Skeletal muscle cell (primary cell): ENCODE measurements around the gene CD3E.

Experiments used
- DNase-seq: peaks from one replicate; pipeline ENCODE4 v3.0.0-alpha.2; 2010; ENCODE audit warnings: low read depth
- H3K4me3 ChIP-seq: 2 replicates; pipeline ENCODE4 v1.5.1; 2011; ENCODE audit warnings: low read depth, mild to moderate bottlenecking, control low read depth, low read length, moderate library complexity

CD3E gene

DNA sequence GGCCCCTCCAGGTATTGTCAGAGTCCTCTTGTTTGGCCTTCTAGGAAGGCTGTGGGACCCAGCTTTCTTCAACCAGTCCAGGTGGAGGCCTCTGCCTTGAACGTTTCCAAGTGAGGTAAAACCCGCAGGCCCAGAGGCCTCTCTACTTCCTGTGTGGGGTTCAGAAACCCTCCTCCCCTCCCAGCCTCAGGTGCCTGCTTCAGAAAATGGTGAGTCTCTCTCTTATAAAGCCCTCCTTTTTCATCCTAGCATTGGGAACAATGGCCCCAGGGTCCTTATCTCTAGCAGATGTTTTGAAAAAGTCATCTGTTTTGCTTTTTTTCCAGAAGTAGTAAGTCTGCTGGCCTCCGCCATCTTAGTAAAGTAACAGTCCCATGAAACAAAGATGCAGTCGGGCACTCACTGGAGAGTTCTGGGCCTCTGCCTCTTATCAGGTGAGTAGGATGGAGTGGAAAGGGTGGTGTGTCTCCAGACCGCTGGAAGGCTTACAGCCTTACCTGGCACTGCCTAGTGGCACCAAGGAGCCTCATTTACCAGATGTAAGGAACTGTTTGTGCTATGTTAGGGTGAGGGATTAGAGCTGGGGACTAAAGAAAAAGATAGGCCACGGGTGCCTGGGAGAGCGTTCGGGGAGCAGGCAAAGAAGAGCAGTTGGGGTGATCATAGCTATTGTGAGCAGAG is at the start of gene CD3E:
Gene CD3E, plus strand, starts transcription at position 163 of the 681 bp plus-strand sequence. Its CDS starts 223 bp downstream, at position 386.
- no peak within 1 kb of the TSS for H3K4me3 ChIP-seq
- no peak for DNase-seq

DNA sequence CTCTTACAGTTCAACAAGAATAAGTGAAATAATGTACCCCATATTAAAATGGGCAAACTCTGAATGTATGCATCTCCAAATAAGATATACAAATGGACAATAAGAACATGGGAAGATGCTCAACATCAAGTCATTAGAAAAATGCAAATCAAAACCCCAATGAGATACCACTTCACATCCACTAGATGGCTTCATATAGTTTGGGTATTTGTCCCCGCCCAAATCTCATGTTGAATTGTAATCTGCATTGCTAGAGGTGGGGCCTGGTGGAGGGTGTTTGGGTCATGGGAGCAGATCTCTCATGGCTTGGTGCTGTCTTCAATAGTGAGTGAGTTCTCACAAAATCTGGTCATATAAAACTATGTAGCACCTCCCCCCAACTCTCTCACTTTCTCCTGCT is 46.1 kb upstream of the CD3E start:
- no peak overlapping the region for H3K4me3 ChIP-seq
- no peak for DNase-seq

DNA sequence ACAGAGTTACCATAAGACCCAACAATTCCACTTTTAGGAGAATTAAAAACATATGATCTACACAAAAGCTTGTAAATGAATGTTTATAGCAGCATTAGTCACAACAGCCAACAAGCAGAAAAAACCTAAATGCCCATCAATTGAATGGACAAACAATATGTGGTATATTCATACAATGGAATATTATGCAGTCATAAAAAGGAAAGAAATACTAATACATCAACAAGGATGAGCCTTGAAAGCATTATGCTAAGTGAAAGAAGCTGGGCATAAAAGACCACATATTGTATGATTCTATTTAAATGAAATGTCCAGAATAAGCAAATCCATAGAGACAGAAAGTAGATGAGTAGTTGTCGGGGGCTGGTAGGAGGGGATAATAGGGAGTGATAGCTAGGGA is 45.4 kb upstream of the CD3E start:
- DNase-seq, result no peak
- no peak overlapping the region for H3K4me3 ChIP-seq

DNA sequence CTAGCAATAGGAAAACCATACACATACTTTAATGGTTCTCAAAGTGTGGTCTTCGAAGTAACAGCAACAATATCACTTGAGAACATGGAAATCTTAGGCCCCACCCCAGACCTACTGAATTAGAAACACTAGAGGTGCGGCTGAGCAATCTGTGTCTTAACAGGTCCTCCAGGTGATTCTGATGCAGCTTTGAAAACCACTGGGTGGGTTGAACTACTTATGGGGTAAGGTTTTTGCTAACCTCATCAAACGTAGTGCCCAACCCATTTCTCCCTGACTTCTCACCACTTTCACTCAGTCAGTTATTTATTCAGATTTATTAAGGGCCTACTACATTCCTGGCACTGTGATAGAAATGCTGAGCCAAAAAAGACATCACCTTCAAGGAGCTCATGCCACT is 44.2 kb upstream of the CD3E start:
- no peak overlapping the region for H3K4me3 ChIP-seq
- no peak for DNase-seq

DNA sequence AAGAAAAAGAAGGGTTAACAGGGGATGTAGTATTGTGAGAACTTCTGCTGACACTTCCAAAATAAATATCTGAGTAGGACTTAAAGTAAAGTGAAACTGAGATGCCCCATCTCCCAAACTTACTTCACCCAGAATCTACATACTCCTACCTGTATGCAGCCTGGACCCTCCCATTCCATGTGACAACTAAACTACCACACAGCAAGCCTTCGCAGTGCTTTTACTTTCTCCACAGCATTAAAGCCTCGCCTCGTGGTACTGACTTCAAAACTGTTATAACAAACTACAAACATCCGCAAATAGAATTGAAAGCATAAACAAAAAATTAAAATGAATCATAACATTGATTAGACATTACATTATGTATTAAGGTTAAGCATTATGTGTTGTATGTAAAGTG is 41.4 kb upstream of the CD3E start:
- no peak overlapping the region for H3K4me3 ChIP-seq
- DNase-seq, result no peak

DNA sequence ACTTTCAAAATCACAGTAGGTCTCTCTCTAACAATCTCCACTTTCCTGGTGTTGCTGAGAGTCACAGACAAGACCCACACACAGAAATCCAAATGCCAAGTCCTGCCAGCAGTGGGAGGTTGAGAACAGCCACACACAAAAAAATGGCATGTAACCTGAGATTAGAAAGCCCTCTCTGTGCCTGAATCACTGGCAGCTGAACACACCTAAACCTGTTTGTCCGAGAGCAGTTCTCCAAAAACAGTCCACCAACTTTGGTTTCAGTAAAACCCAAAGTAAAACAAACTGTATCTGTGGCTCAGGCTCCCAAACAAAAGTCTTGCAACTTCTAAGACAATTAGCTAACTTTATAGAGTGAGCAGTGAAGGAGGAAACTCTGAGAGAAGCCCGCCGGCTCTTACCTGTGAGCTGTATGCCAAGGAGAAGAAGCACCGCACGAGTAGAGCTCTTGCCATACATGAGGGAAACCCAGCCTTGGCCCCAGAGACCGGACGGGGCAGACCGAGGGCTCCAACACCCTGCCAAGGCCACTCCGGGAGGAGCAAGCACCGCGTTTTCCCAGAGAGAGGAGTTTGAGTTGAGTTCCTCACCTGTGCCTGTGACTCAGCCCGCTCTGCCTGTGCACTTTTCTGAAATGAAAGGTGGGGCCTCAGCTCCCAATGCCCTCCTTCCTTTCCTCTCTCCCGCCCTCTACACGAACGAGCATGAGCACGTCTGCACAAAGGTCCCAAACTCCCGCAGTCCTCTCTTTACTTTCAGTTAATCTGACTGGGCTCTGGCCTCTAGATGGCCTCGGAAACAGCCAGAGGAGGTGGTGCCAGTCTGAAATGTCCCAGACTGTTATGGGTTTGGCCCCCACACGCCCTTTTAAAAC is 40.6 kb upstream of the CD3E start, which contains the start of gene MPZL2:
Gene MPZL2, minus strand, starts transcription at position 603 of the 874 bp plus-strand sequence. Its CDS starts 144 bp downstream, at position 459.
- H3K4me3 ChIP-seq, result no peak within 1 kb of the TSS
- no peak for DNase-seq

DNA sequence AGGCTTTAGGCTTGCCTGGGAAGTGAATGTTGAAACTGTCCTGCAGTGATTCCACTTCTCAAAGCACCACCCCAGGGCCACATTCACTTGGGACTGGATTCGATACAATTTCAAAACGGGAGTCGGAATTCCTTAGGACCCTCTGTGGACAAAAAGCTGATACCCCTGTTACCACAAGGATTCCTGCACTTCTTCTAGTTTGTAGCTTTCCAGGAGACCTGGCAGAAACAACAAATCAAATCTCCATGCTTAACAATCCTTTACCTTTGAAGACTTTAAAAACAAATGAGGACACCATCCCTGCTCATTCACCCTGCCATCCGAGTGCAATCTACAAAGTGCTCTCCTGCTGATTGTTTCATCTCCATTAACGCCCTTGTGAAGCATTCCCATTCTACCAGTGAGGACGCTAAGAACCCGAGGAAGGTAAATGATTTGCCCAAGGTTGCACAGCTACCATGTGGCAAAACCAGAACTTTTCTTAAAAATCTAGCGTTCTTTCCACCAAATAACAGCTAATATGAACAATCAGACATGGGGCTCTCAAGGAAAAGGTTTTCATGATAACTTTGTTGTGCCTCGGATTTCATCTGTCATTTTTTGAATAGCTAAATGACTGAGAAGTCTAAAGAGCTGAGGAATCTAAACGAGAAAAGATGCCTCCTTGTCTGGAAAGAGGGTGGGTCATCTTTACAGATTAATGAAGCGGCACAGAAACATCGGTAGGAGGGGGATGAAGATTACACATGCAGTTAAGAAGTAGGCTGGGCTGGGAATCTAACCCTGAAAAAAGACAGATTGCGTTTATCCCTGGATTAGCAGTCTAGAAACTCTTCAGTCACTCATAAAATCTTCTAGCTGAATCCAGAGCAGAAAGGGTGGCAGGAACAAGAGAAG is 39.7 kb upstream of the CD3E start:
- no peak overlapping the region for H3K4me3 ChIP-seq
- no peak for DNase-seq

DNA sequence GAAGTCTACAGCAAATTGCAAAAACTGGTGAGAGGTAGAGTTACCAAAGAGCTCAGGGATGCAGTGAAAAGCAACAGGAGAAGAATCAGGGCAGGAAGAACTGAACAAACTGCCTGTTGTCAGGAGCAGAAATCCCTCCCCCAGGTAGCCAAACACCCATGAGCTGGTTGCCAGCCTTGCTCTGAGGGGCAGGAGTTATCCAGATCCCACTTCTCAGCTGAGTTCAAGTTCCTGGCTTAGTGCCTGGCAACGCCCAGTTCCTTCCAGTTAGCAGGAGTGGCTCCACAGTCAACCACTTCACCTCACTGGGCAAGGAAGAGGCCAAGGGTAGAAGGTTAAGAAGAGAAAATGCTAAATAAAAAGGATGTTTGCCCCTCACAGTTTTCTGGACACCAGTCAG is 38.6 kb upstream of the CD3E start:
- no peak for DNase-seq
- no peak overlapping the region for H3K4me3 ChIP-seq

DNA sequence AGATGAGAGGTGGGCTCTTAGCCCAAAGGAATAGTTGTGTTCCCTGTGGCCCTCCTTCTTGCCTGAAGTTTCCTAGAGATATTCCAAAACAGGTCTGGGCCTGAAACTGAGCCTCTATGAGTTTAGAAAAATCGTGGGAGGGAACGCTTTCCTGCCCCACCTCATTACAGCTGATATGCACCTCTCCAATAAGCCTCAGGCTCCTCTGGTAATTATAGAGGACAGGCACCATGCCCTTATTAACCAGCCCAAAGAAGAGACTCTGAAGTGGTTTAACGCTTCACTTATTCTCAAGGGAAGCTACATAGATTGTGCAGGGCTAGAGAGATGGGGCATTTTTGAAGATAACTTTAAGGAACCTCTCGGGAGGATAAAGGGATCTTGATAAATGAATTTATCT is 37.0 kb upstream of the CD3E start:
- no peak for DNase-seq
- no peak overlapping the region for H3K4me3 ChIP-seq

DNA sequence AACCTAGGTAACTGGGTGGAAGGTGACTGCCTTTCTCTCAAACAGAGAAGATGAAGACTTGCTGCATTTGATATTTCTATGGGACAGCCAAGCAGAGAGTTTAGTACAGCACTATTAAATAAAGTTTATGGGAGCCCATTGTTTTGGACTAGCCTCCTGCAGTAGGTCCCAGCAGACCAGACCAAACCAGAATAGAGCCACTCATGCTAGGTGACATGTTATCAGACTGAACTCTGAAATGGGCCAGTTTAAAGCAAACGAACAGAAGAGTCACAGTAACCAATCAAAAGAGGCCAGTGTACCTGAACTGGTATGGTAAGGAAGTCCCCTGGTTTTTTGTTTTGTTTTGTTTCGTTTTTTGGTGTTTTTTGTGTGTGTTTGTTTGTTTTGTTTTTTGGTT is 32.5 kb upstream of the CD3E start:
- no peak for DNase-seq
- H3K4me3 ChIP-seq, result no peak overlapping the region

DNA sequence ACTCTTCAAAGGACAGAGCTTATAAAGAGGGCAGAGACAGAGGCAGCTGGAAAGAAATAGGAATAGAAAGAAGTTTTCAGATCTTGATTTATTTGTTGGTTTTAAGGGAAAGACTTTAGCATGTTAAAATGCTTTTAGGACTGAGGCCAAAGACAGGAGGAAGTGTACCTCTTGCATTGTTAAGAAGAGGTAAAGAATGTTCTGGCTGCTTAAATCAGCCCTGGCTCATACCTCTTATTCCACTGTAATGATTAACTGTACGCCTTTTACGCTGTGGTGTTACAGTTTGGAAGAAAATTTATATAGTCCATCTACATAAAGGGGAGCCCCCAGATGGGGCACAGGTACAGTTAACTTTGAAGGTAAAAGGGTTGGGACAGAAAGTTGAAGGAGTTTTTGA is 30.3 kb upstream of the CD3E start:
- no peak overlapping the region for H3K4me3 ChIP-seq
- DNase-seq, result no peak

DNA sequence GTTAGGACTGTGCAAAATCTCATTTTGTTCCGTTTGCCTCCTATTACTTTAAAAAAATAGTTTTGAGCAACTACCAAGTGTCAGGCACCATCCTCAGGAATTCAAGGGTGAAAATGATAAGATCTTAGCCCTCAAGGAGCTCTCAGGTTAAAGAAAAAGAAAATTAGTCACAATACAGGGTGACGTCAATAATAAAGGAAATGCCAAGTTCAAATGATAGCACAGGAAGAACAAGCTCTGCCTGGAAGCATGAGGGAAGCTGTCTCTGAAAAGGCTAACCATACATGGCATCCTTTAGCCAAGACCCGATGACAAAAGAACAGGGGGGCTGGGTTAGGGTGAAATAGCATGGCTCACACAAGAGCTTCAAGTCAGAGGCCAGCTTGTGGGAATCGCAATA is 29.4 kb upstream of the CD3E start:
- DNase-seq, result no peak
- H3K4me3 ChIP-seq, result no peak overlapping the region

DNA sequence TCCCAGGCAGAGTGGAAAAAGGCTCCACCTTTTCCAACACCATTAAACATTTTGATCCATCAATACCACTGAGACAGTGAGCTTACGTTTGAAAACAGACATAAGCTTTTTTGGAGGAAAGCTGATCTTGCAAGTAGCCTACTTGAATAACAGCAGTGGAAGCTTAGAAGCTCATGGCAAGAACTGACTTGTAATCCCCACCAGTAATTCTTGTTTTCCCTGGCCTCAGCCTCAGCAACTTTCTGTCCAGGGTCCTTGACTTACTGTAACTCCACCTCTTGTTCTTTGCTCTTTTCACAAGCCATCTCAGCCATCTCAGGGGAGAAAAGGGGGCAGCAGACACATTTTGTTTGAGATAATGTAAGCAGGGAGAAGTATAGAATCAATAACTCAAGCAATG is 28.1 kb upstream of the CD3E start:
- no peak for DNase-seq
- H3K4me3 ChIP-seq, result no peak overlapping the region

DNA sequence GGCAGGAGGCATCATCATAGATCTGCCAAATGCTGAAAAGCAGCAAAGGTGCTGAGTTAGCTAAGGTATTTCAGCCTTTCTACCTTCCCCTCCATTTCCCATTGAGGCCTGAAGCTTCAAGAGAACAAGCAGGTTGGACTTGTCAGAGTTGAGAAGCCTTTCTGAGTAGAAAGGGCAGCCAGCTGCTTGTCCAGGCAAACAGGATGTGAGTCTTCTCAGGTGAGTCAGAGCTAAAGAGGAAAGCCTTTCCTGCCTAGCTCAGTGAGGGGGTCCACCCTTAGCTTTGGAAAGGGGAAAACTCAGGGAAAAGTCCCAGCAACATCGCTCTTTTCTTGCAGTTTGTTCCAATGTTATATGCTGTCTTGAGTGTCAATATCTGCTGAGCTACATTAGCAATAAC is 27.2 kb upstream of the CD3E start:
- no peak overlapping the region for H3K4me3 ChIP-seq
- DNase-seq, result no peak

DNA sequence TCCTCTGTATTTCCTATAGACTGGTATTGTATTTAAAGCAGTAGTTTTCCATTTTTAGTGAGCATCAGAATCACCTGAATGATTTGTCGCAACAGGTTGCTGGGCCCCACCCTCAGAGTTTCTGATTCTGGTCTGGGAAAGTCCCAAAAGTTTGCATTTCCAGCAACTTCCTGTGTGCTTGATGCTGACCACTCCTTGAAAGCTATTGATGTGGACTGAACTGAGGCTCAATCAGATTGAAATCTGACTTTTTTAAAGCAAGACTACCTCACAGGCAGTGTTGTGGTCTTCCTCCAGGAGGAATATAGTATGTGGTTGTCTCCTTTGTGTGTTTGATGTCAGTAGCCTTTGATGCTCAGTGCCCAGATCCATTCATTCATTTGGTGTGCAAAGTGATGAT is 23.2 kb upstream of the CD3E start:
- no peak for DNase-seq
- no peak overlapping the region for H3K4me3 ChIP-seq

DNA sequence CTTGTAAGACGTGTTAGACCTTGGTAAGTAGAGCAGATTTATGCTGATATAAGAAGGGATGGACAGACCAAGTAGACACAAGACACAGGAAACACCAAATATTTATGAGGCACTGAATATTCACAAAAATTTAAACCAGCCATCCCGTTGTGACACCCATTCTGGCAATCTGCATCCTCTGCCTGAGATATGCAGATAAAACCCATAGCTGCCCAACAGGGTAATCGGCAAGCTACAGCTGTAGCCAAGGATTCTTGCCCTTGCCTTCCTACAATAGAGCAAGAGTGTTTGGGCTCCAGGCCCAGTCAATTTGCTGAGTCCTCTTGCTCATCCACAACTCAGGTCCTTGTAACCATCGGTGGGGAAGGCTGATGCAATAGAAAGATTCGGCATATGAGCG is 21.9 kb upstream of the CD3E start:
- H3K4me3 ChIP-seq, result no peak overlapping the region
- no peak for DNase-seq

DNA sequence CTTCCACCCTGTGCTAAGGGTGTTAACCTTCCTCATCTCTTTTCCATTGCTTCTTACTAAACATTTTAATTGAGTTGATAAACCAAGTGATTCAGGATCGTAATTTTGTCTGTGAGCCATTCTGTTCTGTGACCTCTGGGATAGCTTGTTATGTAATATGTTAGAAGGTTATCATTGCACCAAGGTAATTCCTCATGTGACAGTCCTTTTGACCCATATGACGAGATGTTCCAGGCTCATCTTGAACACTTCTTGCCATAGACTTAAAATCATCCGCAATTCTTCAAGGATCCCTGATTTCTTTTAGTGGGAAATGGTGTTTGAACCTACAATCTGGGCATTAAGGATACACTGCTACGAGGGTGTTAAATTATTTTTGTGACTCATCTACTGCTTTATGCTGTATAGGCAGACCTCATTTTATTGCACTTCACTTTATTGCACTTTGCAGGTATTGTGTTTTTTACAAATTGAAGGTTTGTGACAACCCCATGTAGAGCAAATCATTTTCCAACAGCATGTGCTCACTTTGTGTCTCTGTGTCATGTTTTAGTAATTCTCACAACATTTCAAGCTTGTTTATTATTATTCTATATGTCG is 21.4 kb upstream of the CD3E start:
- no peak overlapping the region for H3K4me3 ChIP-seq

DNA sequence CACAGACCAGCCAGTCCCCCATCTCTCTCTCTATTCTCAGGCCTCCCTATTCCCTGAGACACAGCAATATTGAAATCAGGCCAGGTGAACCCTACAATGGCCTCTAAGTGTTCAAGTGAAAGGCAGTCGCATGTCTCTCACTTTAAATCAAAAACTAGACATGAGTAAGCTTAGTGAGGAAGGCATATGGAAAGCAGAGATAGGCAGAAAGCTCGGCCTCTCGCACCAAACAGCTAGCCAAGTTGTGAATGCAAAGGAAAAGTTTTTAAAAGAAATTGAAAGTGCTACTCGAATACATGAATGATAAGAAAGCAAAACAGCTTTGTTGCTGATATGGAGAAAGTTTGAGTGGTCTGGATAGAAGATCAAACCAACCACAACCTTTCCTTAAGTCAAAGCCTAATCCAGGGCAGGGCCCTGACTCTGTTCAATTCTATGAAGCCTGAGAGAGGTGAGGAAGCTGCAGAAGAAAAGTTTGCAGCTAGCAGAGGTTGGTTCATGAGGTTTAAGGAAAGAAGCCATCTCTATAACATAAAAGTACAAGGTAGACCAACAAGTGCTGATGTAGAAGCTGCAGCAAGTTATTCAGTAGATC is 20.7 kb upstream of the CD3E start:
- DNase-seq, result no peak
- H3K4me3 ChIP-seq, result no peak overlapping the region

More for the DNA sequence above, 21.4 kb upstream of the CD3E start:
- DNase-seq, result no peak

DNA sequence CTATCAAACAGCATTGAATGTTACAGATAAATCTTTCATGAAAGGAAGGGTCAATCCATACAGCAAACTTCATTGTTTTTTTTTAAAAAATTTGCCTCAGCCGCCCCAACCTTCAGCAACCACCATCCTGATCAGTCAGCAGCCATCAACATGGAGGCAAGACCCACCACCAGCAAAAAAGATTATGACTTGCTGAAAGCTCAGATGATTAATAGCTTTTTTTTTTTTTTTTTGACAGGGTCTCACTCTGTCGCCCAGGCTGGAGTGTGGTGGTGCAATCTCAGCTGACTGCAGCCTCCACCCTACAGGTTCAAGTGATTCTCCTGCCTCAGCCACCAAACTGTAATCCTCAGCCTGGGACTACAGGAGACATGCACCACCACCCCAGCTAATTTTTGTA is 18.0 kb upstream of the CD3E start:
- H3K4me3 ChIP-seq, result no peak overlapping the region
- no peak for DNase-seq
